K562 (cell line): ENCODE measurements around the gene KCNH2. TPM values are rescaled to one million over a fixed set of nuclear protein-coding genes. Genes with fewer than 3 reads are reported as not detected.
A peak's percentile ranks its signal among the peaks of the same experiment; 100 is the strongest.

Experiments used
- ATF1 ChIP-seq, 2 experiments: fragments of 450-650 bp in 1 of 2; IDR thresholded peaks; 2 replicates each; pipeline ENCODE4 v1.6.1; 2016; ENCODE audit warnings: missing compliant biosample characterization in 1 of 2, missing genetic modification characterization in 1 of 2
- BCL6 ChIP-seq: fragments of 250-450 bp; sonication (Bioruptor Pico); IDR thresholded peaks from 2 replicates; pipeline ENCODE4 v1.4.0; 2020
- BCLAF1 ChIP-seq, 2 experiments: fragments of 450-650 bp in 1 of 2; IDR thresholded peaks; 2 replicates each; pipeline ENCODE4 v1.6.1; 2011 to 2017; ENCODE audit warnings: low read depth in 2 of 2, antibody characterized with exemption in 1 of 2, borderline replicate concordance in 1 of 2, low read length in 1 of 2, mild to moderate bottlenecking in 1 of 2, mixed read lengths in 1 of 2; ENCODE audit not compliant: control insufficient read depth in 1 of 2
- ETV5 ChIP-seq: sonication (generic); formaldehyde crosslinking; IDR thresholded peaks from 2 replicates; pipeline ENCODE4 v1.4.0; 2020; ENCODE audit warnings: low read depth, mild to moderate bottlenecking, missing genetic modification reagents
- FOXP1 ChIP-seq: sonication (generic); formaldehyde crosslinking; IDR thresholded peaks from 2 replicates; pipeline ENCODE4 v1.8.0; 2022; ENCODE audit warnings: mild to moderate bottlenecking, missing genetic modification reagents
- HBP1 ChIP-seq: fragments of 450-650 bp; formaldehyde crosslinking; IDR thresholded peaks from 2 replicates; pipeline ENCODE4 v1.4.0; 2022; ENCODE audit warnings: missing genetic modification characterization
- ILF3 ChIP-seq: fragments of 450-650 bp; IDR thresholded peaks from 2 replicates; pipeline ENCODE4 v1.6.1; 2018; ENCODE audit warnings: antibody characterized with exemption, mild to moderate bottlenecking, moderate library complexity, borderline replicate concordance
- MLLT1 ChIP-seq, 2 experiments: fragments of 450-650 bp; IDR thresholded peaks; 2 replicates each; pipeline ENCODE4 v1.6.1; 2016
- NEUROD1 ChIP-seq: fragments of 150-350 bp; IDR thresholded peaks from 2 replicates; pipeline ENCODE4 v1.6.1; 2014; ENCODE audit warnings: borderline replicate concordance, low read length, low read depth; ENCODE audit not compliant: partially characterized antibody
- PCBP1 ChIP-seq: fragments of 200-400 bp; formaldehyde crosslinking; IDR thresholded peaks from 2 replicates; pipeline ENCODE4 v1.6.1; 2018; ENCODE audit warnings: mild to moderate bottlenecking, low read depth, low read length; ENCODE audit not compliant: poor library complexity, severe bottlenecking
- SRSF1 ChIP-seq: fragments of 200-400 bp; formaldehyde crosslinking; IDR thresholded peaks from 2 replicates; pipeline ENCODE4 v1.6.1; 2017; ENCODE audit warnings: mild to moderate bottlenecking, low read depth, low read length, moderate library complexity
- ZNF347 ChIP-seq: fragments of 450-650 bp; formaldehyde crosslinking; IDR thresholded peaks from 2 replicates; pipeline ENCODE4 v1.4.0; 2020; ENCODE audit warnings: low read depth, mild to moderate bottlenecking, moderate library complexity
- polyA plus RNA-seq, 8 experiments: library from polyadenylated mRNA; depleted of rRNA in 4 of 8; stranded (reverse) in 5 of 8; unstranded in 3 of 8; fragments of >200 nt; fragmentation: Nextera tagmentation in 2 of 8; fragmentation: Illumina TruSeq in 1 of 8; extraction: Ambion mirVana in 2 of 8; extraction: Trizol in 1 of 8; gene quantifications; 2 replicates each; pipeline versions ENCODE4 v1.2.1 to v1.2.3, GENCODE V29; 2011 to 2014; ENCODE audit warnings: inconsistent platforms in 1 of 8, missing spikeins in 1 of 8
- total RNA-seq, 7 experiments: library from RNA; depleted of rRNA in 6 of 7; stranded (reverse); fragments of >200 nt in 6 of 7; fragmentation: Illumina TruSeq in 2 of 7; extraction: Trizol in 2 of 7; gene quantifications; 2 replicates each; pipeline versions ENCODE4 v1.2.1 to v1.2.3, GENCODE V29; 2011 to 2021; ENCODE audit warnings: low replicate concordance in 1 of 7
- TF ChIP-seq, protein P1 (sequence below): sonication (generic); formaldehyde crosslinking; IDR thresholded peaks from 2 replicates; pipeline ENCODE4 v1.8.0; 2022; ENCODE audit warnings: mild to moderate bottlenecking, missing genetic modification reagents
- TF ChIP-seq, protein P2 (sequence below): sonication (generic); formaldehyde crosslinking; IDR thresholded peaks from 2 replicates; pipeline ENCODE4 v1.8.1; 2023; ENCODE audit warnings: mild to moderate bottlenecking, missing genetic modification reagents

KCNH2 gene
- total and polyA plus RNA-seq, 9 of the 15 experiments (the other 6 are each of a cell fraction or from before 2014, with no cell fraction given): 18.1 to 368 (median 218) TPM

DNA sequence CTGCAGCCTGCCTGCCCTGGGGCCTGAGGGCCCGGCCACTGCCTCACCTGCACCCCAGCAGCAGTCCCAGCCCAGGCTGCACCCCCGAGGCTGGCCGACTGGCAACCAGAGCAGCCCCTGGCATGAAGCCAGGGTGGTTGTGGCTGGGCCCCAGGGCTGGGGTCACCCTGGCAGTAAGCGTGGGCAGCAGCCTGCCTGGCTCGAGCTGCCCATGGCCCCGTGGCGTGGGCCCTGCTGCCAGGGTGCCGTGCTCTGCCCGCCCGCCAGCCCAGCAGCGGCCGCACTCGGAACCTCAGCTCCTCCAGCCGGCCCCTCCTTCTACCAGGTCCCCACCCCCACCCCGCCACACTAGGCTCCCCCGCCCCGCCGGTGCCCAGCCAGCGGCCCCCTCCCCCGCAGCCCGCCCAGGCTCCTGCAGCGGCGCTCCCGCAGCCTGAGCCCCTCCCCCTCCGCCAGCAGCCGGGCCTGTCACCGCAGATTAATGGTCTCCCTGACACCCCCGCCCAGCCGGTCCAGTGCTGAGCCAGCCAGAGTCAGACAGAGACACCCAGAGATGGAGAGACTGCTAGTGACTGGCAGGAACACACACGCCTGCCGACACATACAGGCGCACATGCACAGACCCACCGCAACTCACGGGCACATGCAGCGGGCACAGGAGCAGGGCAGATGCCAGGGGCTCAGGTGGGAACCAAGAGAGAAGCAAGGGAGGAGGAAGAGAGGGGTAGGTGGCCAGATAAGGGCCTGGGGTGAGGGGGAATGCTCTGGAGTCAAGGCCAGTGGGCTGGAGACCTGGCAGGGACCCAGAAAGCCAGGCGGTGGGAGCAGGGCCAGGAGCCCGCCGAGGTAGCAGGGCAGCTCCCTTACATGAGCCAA lies 22.4 kb downstream of the KCNH2 start (continued):
- peak; percentile 81 to 85; a peak in 2 of 4 replicates for TF ChIP-seq MLLT1 (IDR thresholded peaks at IDR 0.05)
- TF ChIP-seq BCLAF1 (IDR thresholded peaks at IDR 0.05; ENCODE audit: borderline replicate concordance in 1 of 2, control insufficient read depth in 1 of 2, low read depth in 2 of 2, low read length in 1 of 2): no peak
- TF ChIP-seq ZNF347 (CRISPR knock-in tag): no peak
- no peak for TF ChIP-seq BCL6
- TF ChIP-seq PCBP1: no peak
- no peak for TF ChIP-seq ILF3
- TF ChIP-seq NEUROD1: peak; percentile 80
- no peak for TF ChIP-seq FOXP1 (CRISPR knock-in tag)
- TF ChIP-seq, protein P1, sequence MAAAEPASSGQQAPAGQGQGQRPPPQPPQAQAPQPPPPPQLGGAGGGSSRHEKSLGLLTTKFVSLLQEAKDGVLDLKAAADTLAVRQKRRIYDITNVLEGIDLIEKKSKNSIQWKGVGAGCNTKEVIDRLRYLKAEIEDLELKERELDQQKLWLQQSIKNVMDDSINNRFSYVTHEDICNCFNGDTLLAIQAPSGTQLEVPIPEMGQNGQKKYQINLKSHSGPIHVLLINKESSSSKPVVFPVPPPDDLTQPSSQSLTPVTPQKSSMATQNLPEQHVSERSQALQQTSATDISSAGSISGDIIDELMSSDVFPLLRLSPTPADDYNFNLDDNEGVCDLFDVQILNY: no peak
- no peak; the same call in 1 of the 2 replicates for TF ChIP-seq ETV5 (CRISPR knock-in tag)
- no peak for TF ChIP-seq ATF1 (CRISPR knock-in tag; IDR thresholded peaks at IDR 0.05)
- TF ChIP-seq ATF1 (tag; IDR thresholded peaks at IDR 0.05): peak; percentile 50; the same call in 1 of the 2 replicates
- TF ChIP-seq, protein P2, sequence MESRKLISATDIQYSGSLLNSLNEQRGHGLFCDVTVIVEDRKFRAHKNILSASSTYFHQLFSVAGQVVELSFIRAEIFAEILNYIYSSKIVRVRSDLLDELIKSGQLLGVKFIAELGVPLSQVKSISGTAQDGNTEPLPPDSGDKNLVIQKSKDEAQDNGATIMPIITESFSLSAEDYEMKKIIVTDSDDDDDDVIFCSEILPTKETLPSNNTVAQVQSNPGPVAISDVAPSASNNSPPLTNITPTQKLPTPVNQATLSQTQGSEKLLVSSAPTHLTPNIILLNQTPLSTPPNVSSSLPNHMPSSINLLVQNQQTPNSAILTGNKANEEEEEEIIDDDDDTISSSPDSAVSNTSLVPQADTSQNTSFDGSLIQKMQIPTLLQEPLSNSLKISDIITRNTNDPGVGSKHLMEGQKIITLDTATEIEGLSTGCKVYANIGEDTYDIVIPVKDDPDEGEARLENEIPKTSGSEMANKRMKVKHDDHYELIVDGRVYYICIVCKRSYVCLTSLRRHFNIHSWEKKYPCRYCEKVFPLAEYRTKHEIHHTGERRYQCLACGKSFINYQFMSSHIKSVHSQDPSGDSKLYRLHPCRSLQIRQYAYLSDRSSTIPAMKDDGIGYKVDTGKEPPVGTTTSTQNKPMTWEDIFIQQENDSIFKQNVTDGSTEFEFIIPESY (CRISPR knock-in tag): no peak
- peak; percentile 68; the same call in 1 of the 2 replicates for TF ChIP-seq HBP1 (CRISPR knock-in tag)
- TF ChIP-seq SRSF1: no peak
